ENCODE results near the gene SMOC2.

SMOC2 gene

DNA sequence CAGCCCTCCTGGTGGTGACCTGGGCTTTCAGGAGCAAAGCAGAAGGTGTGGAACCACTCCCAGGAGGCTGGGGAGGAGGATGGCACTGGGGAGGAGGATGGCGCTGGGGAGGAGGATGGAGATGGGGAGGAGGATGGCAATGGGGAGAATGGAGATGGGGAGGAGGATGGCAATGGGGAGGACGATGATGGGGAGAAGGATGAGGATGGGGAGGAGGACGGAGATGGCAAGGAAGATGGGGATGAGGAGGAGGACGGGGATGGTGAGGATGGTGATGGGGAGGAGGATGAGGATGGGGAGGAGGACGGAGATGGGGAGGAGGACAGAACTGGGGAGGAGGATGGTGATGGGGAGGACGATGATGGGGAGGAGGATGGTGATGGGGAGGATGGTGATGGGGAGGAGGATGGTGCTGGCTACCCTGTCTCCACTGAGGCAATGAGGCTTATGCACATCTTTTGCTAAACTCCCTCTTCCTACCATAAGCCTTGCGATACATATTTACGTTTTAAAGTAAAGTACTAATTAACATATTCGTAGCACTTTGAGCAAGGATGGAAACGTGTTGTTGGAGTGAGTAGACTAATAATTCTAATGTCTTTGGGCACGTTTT is 7.4 kb downstream of the SMOC2 start:
- DNase-seq (ENCODE audit: low spot score), result no peak

DNA sequence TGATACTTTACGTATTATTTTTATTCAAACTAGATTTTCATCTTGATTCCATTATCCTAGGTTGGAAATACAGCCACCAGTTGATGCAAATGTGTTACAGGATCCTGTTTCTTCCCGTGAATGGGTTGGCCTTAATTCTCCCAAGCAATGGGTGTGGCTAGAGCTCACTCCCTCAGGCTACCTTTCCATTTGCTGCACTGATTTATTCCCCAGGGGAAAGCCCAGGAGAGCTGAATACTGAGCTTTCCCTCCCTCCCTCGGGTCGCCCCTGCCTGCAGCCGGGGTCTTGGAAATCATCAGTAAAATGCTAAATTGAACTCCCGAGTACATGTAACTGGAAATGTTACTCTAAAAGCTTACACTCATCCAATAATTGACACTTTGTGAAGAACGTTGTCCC is 9.9 kb downstream of the SMOC2 start:
- no peak for DNase-seq (ENCODE audit: low spot score)

DNA sequence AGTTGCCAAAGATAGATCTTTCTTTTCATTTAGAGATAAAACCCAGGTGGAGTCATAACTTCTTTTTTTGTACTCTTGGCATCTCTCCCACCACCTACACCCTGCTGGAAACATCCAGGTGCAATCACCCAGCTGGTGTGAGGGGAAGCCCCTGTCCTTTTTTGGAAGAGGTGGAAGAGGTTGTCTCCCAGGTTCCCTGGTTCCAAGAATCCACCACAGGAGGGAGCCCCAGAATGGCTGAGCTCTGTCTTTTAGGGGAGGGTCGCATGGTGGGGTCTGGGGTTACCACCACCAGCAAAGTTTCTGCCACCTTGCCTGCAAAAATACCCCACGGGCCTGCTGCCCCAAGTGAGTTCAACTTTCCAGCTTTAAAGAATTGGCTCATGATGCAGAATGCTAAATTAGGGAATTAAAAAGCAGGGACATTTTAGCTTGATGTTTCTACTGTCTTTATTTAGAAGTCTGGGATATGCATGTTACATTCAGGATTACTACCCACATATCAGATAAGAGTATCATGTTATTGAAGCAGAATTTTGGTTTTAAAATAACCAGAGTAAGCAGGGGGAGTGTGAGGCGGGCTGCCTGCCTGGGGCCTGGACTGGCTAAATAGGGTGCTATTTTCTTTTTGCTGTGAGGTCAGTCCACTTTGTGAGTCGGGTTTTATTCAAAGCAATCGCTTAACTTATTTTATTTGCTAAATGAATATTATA is 11.0 kb downstream of the SMOC2 start:
- no peak for DNase-seq (ENCODE audit: low spot score)

DNA sequence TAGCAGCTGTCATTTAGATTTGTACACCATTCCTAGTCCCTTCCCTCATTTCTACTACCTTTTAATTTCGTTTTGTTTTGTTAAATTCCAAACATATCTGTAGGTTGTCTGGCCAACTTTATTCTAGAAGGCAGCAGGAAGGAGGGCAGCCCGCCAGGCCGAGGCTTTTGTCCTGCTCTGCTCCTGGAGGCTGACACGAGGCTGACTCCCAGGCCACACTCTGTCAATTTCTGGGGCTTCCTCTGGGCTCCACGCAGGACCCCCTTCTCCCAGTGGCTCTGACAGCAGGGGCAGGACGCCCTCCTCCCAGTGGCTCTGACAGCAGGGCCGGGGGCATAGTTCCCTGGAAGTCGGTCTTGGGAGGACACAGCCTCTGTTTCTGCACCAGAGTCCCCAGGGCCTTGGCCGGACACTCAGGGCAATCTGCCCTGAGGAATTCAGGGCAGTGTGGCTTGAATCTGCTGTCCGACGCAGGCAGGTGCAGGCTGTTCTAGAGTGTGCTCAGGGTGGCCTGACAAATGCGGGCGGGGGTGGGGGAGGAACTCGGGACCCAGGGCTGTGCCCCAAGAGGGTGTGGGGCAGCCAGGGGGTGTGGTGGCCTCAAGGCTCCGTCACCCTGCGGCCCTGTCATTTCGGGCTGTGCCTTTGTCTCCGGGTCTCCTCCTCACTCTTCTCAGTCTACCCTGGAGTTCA is 11.8 kb downstream of the SMOC2 start:
- DNase-seq (ENCODE audit: low spot score), result no peak

DNA sequence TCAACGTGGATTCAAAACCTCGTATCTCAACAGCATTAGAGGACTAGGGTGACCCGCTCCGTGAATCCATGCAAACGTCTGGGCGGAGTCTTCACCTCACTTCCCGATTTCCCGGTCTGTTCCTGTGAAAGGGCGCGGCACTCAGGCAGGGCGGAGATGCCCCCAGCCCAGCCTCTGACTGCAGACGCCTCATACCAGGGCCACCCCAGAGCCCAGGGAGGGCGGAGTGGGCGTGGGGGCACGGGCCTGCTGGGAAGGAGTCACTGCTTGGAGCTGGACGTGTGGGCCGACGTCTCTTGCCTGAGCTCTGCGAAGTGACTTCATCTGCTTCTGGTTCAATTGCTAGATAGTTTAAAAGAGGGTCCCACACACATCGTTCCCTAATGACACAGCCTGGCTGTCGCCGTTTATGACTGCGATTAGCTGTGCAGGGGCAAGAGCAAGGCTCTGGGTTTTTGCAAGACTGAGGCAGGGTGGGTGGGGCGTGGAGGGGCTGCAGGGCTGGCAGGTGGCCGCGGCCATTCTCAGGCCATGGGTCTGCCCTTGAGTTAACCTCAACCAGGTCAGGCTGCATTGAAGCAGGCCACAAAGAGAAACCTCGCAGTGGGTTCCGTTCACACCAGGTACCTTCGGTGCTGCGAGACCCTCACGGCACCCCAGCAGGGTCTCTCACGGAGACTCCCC is 15.0 kb downstream of the SMOC2 start:
- DNase-seq (ENCODE audit: low spot score), result no peak

DNA sequence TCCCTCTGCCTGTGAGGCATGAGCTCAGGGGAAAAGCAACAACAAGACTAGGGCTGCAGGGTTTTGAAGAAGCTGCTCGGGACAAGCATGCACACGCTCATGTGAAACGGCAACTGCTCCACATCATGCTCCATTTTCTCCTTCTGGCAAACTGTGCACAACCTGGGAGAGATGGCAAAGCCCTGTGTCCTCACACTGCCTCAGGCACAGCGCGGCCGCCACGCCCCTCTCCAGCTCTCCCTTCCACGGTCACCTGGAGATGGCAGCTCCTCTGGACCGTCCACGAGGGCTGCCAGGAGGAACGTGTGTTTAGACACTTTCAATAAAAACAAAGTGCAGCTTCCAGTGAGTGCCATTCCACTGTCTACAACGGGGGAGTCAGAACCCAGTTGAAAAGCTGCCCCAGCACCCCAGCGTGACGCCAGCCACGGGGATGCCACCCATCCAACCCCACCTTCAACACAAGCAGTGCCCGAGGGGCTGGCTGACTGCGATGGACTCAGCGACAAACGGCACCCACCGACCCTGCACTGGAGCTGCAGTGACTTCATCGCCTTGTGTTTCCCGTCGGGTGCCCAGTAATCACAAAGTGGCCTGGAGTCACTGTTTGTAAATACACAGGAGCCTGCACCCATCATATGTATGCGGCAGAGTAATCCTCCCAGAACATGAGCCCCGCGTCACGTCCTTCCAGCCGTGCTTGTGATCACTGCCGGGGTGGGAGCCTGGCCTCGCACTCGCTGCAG is 16.1 kb downstream of the SMOC2 start:
- no peak for DNase-seq (ENCODE audit: low spot score)

DNA sequence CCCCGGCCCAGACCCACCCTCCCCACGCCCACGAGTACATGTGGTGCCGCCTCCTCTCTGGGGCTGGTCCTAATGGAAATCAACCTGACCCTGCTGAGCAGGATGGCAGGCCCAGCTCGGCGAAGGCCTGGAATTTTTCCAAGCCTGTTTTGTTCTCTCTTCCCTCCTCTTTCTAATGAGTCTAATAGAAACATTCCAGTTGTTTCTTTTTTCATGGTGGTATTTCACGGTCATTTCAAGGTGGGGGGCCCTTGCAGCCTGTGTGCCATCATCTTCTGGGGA is 16.6 kb downstream of the SMOC2 start:
- no peak for DNase-seq (ENCODE audit: low spot score)

DNA sequence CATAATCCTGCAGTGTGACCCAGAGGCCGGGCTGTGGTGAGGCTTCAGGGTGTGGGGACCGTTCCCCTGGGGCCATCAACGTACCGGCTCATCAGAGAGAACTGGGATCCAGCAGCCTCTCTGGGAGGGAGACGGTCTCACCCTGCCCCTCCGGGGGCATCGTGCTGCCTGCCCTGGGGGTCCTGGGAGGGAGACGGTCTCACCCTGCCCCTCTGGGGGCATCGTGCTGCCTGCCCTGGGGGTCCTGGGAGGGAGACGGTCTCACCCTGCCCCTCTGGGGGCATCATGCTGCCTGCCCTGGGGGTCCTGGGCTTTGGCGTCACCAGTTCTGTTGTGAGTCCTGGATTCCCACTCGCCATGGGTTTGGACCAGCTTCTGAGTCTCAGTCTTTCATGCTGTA is 17.1 kb downstream of the SMOC2 start:
- no peak for DNase-seq (ENCODE audit: low spot score)

DNA sequence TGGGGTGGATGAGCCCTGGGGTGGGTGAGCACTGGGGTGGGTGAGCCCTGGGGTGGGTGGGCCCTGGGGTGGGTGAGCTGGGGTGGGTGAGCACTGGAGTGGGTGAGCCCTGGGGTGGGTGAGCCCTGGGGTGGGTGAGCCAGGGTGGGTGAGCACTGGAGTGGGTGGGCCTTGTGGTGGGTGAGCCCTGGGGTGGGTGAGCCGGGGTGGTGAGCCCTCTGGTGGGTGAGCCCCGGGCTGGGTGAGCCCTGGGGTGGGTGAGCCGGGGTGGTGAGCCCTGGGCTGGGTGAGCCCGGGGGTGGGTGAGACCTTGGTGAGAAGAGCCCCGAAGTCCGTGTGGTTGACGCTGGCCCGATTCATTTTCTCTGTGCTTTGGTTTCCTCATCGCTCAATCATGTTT is 18.6 kb downstream of the SMOC2 start:
- no peak for DNase-seq (ENCODE audit: low spot score)

DNA sequence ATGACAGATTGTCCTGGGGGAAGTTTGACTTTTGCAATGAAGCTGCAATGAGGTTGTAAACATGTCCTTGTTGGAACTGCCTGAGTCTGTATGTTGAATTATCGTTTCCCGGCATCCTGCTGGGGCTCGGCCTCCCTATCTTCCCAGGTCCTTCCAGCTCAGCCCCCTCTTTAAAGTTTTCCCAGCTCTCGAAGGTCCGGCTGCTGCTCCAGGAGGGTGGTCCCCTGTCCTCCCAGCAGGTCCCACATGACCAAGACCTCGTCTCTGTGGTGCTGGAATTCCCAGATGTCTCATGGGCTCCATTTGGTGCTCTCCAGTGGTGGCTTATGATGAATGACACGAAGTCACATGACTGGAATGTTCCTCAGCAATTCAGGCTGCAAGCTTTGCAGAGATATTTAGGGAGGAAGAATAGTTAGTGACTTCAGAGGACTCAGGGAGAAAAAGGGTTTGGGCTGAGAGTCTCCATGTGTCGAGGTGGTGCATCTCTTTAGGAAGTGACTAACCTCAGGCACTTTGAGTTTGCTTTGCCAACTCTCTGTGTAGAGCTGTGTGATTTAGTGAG is 21.4 kb downstream of the SMOC2 start:
- no peak for DNase-seq (ENCODE audit: low spot score)

DNA sequence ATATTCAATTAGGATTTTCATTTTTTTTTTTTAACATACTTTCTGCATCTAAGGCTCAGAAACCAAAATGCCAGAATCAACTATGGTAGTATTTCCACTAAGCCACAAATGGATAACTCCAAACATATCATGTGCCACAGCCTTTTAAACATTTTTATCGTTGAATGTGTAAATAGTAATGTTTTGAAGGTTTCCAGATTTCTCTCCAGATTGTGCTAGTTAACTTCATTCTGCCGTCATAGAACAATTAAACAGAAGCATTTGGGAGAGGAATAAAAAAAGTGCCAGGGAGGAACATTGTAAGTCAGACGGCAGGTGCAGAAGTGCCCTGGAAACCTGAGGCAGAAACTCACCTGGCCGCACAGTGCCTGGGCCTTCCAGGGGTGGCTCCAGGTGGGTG is 23.6 kb downstream of the SMOC2 start:
- DNase-seq (ENCODE audit: low spot score), result no peak

DNA sequence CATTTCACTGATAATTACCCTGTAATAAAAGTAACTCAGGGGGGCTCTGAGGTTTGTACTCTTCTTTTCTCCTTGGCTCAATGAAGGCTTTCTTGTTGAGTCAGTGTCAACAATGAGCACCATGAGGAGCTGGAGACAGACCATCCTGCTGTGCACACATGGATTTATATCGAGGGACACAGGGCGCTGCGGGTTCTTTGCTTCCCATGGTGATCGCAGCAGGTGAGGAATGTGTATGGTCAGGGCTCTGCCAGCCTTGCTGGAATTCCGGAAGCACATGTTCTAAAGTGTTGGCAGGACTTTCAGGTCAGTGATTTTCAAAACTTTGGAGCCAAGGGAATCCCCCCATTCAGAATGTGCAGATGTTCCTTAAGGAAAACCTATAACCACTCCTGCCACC is 27.1 kb downstream of the SMOC2 start:
- no peak for DNase-seq (ENCODE audit: low spot score)

DNA sequence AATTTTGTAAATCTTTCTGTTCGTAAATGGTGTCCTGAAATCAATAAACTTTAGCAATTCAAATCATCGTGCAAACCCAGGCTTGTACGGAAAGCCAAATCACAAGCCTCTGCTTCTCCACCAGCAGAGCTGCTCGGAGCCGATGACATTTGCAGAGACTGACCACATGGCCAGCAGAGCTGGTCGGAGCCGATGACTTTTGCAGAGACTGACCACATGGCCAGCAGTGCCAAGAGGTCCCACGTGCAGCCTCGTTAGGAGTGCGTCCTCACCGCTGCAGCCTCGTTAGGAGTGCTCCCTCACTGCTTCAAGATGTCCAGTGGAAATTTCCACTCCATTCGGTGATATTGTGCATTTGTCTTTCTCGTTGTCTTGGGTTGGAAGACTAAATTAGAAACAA is 28.5 kb downstream of the SMOC2 start:
- no peak for DNase-seq (ENCODE audit: low spot score)

DNA sequence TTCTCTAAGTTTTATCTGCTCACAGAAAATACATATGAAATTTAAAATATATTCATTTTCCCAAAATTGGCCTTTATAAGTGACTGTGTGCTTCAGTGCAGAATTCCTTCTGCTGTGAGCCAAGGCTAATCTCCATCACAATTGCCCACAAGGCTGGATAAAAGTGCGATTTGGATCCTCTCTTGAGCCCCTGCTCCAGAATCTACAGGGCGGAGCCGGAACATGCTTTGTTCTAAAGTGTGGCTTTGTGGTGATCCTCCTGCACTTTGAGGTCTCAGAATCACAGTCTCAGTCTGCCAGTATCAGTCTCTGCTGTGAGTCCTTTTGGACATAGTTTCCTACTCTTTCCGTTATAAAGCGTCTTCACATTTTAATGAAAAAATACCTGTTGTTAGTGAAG is 28.9 kb downstream of the SMOC2 start:
- DNase-seq (ENCODE audit: low spot score), result no peak

DNA sequence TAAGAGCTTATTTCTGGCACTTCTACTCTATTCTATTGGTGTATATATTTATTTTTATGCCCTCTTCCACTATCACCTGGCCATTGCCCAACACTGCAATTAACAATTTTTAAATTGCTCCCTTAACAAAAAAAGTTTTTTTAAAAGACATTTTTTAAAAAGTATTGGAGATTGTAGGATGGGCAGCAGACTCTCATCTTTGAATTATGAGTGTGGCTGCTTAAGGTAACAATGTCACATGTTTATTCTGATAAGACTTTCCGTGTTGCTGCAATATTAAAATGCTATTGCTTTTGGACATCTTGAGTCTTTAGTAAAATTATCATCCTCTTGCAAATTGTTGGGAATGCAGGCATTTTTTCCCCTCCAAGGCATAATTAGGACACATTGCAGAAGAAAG is 31.4 kb downstream of the SMOC2 start:
- no peak for DNase-seq (ENCODE audit: low spot score)

DNA sequence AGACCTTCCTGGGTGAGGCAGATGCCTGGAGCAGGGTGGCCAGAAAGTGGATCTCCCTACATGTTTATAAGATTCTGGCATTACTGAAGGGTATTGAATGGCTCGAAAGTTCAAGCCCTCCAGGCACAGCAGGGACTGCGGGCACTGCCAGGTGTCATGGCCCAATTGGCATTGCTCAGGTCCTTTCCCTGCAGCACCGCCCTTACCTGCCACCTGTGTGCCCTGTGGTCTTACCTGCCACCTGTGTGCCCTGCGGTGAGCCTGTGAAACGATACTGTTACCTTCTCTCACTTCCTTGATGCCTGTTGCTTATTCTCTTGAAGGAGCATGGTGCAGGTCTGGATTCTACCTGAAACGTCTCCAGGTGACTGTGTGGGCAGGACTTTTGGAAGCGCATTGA is 32.2 kb downstream of the SMOC2 start:
- no peak for DNase-seq (ENCODE audit: low spot score)

DNA sequence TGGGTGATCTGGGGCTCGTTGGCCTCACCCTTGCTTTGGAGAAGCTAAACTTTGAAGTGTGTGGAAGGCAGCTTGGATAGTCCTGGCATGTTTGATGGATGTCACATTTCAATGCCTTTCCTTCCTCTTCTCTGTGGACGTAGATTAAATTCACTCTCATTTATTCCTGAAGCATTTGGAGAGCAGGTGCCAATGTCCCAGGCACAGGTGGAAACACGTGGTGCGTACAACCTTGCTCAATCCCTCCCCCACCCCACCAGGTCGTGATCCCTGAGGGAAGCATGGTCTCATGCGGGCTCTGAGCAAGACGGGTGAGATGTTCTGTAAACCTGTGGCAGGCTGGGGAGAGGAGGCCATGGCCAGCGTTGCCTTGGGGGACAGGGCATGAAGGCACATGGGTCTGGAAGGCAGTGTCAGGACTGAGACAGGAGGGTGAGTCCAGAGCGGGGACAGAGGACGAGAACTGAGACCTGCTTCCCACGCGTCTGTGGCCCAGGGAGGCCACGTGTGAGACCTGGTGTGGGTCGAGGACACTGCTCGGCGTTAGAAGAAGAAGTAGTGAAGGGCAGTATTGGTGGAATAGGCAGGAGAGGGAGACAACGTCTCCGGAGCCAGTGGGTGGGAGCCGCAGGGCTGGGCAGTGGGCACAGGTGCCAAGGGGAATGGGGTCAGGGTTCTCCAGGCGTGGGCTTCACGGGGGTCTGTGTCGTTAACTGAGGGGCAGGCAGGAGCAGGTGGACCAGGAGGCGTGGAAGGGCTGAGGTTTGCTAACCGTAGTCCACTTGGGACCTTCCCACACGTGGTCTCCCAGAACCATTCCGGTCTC is 34.4 kb downstream of the SMOC2 start:
- no peak for DNase-seq (ENCODE audit: low spot score)

DNA sequence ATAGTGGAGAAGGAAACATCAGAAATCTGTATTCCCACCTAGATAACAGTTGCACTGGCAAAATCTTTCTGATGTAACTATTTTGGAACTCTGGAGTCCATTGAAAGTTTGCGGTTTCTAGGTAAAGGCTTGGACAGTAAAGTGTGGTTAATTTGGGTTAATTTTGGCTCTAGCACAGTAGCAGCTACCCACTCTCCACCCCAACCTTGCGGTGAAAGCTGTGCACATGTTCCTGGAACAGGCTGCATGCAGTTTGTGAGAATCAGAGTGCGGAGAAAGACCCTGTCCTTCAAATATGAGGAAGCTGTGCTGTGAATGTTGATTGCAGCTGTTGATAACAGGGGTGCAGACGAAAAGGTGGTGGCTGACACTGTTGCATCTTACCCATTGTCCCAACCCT is 38.4 kb downstream of the SMOC2 start:
- no peak for DNase-seq (ENCODE audit: low spot score)

DNA sequence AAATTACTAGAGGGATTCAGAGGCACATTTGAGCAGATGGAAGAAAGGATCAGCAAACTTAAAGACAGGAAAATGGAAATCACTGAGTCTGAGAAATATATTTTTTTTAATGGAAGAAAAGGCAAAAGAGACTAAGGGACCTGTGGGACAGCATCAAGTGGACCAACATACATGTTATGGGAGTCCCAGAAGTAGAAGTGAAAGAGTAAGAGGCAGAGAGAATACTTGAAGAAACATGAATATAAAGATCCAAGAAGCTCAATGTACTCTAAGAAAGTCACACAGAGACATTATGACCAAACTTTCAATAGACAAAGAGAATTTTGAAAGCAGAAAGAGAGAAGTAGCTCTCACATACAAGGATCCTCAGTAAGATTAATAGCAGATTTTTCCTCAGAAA is 39.5 kb downstream of the SMOC2 start:
- no peak for DNase-seq (ENCODE audit: low spot score)

DNA sequence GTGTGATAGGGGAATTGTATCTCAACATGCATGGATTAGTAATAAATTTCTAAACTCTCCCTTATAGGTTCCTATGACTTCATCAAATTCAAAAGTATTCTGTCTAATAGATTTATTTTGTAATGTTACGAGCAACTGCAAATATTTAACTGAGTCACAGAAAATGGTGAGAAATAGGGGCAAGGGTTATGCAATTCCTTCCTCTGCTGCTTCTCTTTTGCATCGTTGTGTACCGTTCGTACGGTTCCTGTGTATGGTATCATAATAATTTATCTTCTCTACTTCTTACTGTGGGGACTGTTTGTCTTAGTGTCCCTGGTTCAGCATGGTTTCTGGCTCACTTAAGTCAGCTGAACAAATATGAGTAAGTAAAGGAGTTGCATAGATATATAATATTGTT is 44.8 kb downstream of the SMOC2 start:
- no peak for DNase-seq (ENCODE audit: low spot score)

DNA sequence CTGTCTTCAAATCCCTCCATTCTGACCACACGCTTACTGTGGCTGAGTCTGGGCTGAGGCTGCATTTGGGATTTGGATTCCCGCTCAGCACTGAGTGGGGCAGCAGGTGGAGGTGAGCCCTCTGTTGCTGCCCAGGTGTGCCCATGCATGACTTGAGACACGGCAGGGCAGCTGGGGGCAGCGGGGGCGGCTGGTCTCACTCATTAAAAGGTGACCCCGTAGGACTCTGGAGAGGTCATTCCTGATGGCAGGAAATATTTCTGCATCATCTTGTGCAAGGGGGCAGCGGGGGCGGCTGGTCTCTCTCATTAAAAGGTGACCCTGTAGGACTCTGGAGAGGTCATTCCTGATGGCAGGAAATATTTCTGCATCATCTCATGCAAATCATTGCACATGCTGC is 49.8 kb downstream of the SMOC2 start:
- no peak for DNase-seq (ENCODE audit: low spot score)

Data from RKO (cell line).